GM23338 (cell line): Measurements from ENCODE around the gene GLOD4. TPM values are rescaled to one million over a fixed set of nuclear protein-coding genes. Genes with fewer than 3 reads are reported as not detected.

Source experiments
- ATAC-seq: fragments of 200-7000 bp; cut with Tn5 transposase; 3 replicates; pipeline ENCODE4 v1.9.1; 2020
- DNase-seq: peaks from one replicate; pipeline ENCODE4 v3.0.0-alpha.2; 2015; ENCODE audit warnings: low spot score
- H2AFZ ChIP-seq: fragments of 200-600 bp; sonication (generic); 2 replicates; pipeline ENCODE4 v1.8.0; 2016; ENCODE audit warnings: antibody characterized with exemption, mild to moderate bottlenecking, moderate library complexity
- H3F3A ChIP-seq: fragments of 200-600 bp; sonication (generic); replicated peaks from 2 replicates; pipeline ENCODE4 v1.8.0; 2017; ENCODE audit warnings: antibody characterized with exemption, mixed run types, low read depth
- H3K27ac ChIP-seq: fragments of 200-600 bp; sonication (generic); 2 replicates; pipeline ENCODE4 v1.6.1; 2016; ENCODE audit warnings: low read depth
- H3K27me3 ChIP-seq: fragments of 200-600 bp; sonication (generic); 2 replicates; pipeline ENCODE4 v1.8.0; 2016; ENCODE audit warnings: mild to moderate bottlenecking, mixed run types, moderate library complexity; ENCODE audit not compliant: insufficient read depth
- H3K36me3 ChIP-seq: fragments of 200-600 bp; sonication (generic); 2 replicates; pipeline ENCODE4 v1.8.0; 2016; ENCODE audit warnings: mild to moderate bottlenecking; ENCODE audit not compliant: insufficient read depth
- H3K4me1 ChIP-seq: fragments of 200-600 bp; sonication (generic); 2 replicates; pipeline ENCODE4 v1.8.0; 2016; ENCODE audit warnings: mild to moderate bottlenecking, moderate library complexity; ENCODE audit not compliant: insufficient read depth
- H3K4me2 ChIP-seq: fragments of 200-600 bp; sonication (generic); 2 replicates; pipeline ENCODE4 v1.7.1; 2017; ENCODE audit warnings: mixed run types
- H3K4me3 ChIP-seq: fragments of 200-600 bp; sonication (generic); 2 replicates; pipeline ENCODE4 v1.6.1; 2016; ENCODE audit warnings: mixed run types
- H3K79me2 ChIP-seq: fragments of 200-600 bp; sonication (generic); replicated peaks from 2 replicates; pipeline ENCODE4 v1.8.0; 2017; ENCODE audit warnings: mild to moderate bottlenecking; ENCODE audit not compliant: insufficient read depth
- H3K9me2 ChIP-seq: fragments of 200-600 bp; sonication (generic); 2 replicates; pipeline ENCODE4 v1.8.0; 2017; ENCODE audit not compliant: insufficient read depth
- H4K20me1 ChIP-seq: fragments of 200-600 bp; sonication (generic); replicated peaks from 2 replicates; pipeline ENCODE4 v1.8.0; 2017; ENCODE audit warnings: mild to moderate bottlenecking; ENCODE audit not compliant: insufficient read depth
- H3K27ac Mint-ChIP-seq: 2 replicates; pipeline ENCODE4 v1.8.0; 2020; ENCODE audit warnings: inconsistent platforms, mild to moderate bottlenecking, moderate library complexity, mixed read lengths
- H3K27me3 Mint-ChIP-seq: 3 replicates; pipeline ENCODE4 v1.8.0; 2022; ENCODE audit warnings: low read depth, mild to moderate bottlenecking, moderate library complexity, mixed read lengths, inconsistent platforms; ENCODE audit not compliant: insufficient read depth, poor library complexity
- H3K36me3 Mint-ChIP-seq: 3 replicates; pipeline ENCODE4 v1.8.0; 2021; ENCODE audit warnings: low read depth, mild to moderate bottlenecking, inconsistent platforms, moderate library complexity, mixed read lengths
- H3K4me1 Mint-ChIP-seq: 3 replicates; pipeline ENCODE4 v1.8.0; 2020; ENCODE audit warnings: mild to moderate bottlenecking, inconsistent platforms, mixed read lengths
- H3K4me3 Mint-ChIP-seq: 3 replicates; pipeline ENCODE4 v1.8.0; 2021; ENCODE audit warnings: moderate library complexity, mild to moderate bottlenecking, inconsistent platforms, mixed read lengths
- H3K9me3 Mint-ChIP-seq: 3 replicates; pipeline ENCODE4 v1.8.0; 2020; ENCODE audit warnings: moderate library complexity, mild to moderate bottlenecking, inconsistent platforms, mixed read lengths
- CTCF ChIP-seq, 2 experiments: fragments of 200-600 bp in 1 of 2; sonication (generic) in 1 of 2; conservative IDR thresholded peaks; 2 replicates each; pipeline versions ENCODE4 v1.5.1 to v1.6.1; 2016 to 2017; ENCODE audit warnings: antibody characterized with exemption in 2 of 2, low read depth in 2 of 2, mild to moderate bottlenecking in 2 of 2, moderate library complexity in 1 of 2
- ETS1 ChIP-seq: IDR thresholded peaks from 2 replicates; pipeline ENCODE4 v1.6.1; 2016; ENCODE audit warnings: antibody characterized with exemption
- EZH2 ChIP-seq: fragments of 200-600 bp; sonication (generic); IDR thresholded peaks from one replicate; pipeline ENCODE4 v1.8.0; 2017; ENCODE audit warnings: antibody characterized with exemption, mild to moderate bottlenecking, low read depth; ENCODE audit not compliant: unreplicated experiment
- JUNB ChIP-seq: IDR thresholded peaks from one replicate; pipeline ENCODE4 v1.6.1; 2016; ENCODE audit warnings: antibody characterized with exemption; ENCODE audit not compliant: unreplicated experiment
- NANOG ChIP-seq: IDR thresholded peaks from 2 replicates; pipeline ENCODE4 v1.6.1; 2016; ENCODE audit warnings: antibody characterized with exemption, borderline replicate concordance
- POLR2AphosphoS5 ChIP-seq: IDR thresholded peaks from 2 replicates; pipeline ENCODE4 v1.6.1; 2016; ENCODE audit warnings: antibody characterized with exemption, low read depth
- STAT1 ChIP-seq: IDR thresholded peaks from one replicate; pipeline ENCODE4 v1.6.1; 2016; ENCODE audit warnings: antibody characterized with exemption; ENCODE audit not compliant: unreplicated experiment
- ZNF114 ChIP-seq: fragments of 250-450 bp; sonication (Bioruptor Pico); IDR thresholded peaks from 2 replicates; pipeline ENCODE4 v1.5.0; 2020; ENCODE audit warnings: mild to moderate bottlenecking, moderate library complexity
- ZNF331 ChIP-seq: fragments of 250-450 bp; sonication (Bioruptor Pico); IDR thresholded peaks from 2 replicates; pipeline ENCODE4 v1.5.0; 2020; ENCODE audit warnings: low read depth, mild to moderate bottlenecking, moderate library complexity
- ZNF462 ChIP-seq: fragments of 250-450 bp; sonication (Bioruptor Pico); IDR thresholded peaks from 2 replicates; pipeline ENCODE4 v1.5.0; 2020; ENCODE audit warnings: mild to moderate bottlenecking, moderate library complexity
- polyA plus RNA-seq: library from polyadenylated mRNA; unstranded; fragments of >200 nt; fragmentation: Nextera tagmentation; extraction: Ambion mirVana; gene quantifications from 2 replicates; pipeline ENCODE4 v1.2.1, GENCODE V29; 2016
- total RNA-seq: library from RNA; depleted of rRNA; stranded (reverse); fragments of >200 nt; shearing (Covaris generic); gene quantifications from 2 replicates; pipeline ENCODE4 v1.2.3, GENCODE V29; 2014

GLOD4 gene
- total and polyA plus RNA-seq, 2 experiments from 2014 or later: 120 to 122 TPM

GRCh38 chr17:798246-798645 lies 16.2 kb upstream of the GLOD4 start:
- H3K4me3 ChIP-seq: no peak overlapping the region
- no peak overlapping the region for H3K4me2 ChIP-seq
- no peaks in the 10 kb centered on the region; the same call in 1 of the 2 replicates for H3K36me3 ChIP-seq
- H3K36me3 Mint-ChIP-seq: peaks cover 17% of the 10 kb centered on the region
- no peak overlapping the region for H3K27ac Mint-ChIP-seq
- H3K4me1 ChIP-seq: no peaks in the 10 kb centered on the region
- H3K4me3 Mint-ChIP-seq: no peak overlapping the region
- ATAC-seq: no peak
- peaks cover 12% of the 10 kb centered on the region for H3K4me1 Mint-ChIP-seq
- H4K20me1 ChIP-seq: no peaks in the 10 kb centered on the region; the same call in 1 of the 2 replicates
- no peak for DNase-seq
- H2AFZ ChIP-seq: no peak overlapping the region
- H3F3A ChIP-seq: 0 out of 2 replicates have a peak, but pooled peaks cover 4% of the 10 kb centered on the region
- H3K79me2 ChIP-seq: no peaks in the 10 kb centered on the region
- H3K9me2 ChIP-seq: no peaks in the 10 kb centered on the region
- TF ChIP-seq JUNB: no peak
- no peak for TF ChIP-seq NANOG
- no peak for TF ChIP-seq POLR2AphosphoS5
- no peak for TF ChIP-seq ZNF331 (CRISPR knock-in tag)
- peaks cover 23% of the 10 kb centered on the region for H3K27me3 Mint-ChIP-seq
- no peaks in the 10 kb centered on the region; the same call in 2 of the 3 replicates for H3K9me3 Mint-ChIP-seq
- no peak overlapping the region for H3K27ac ChIP-seq
- no peaks in the 10 kb centered on the region for H3K27me3 ChIP-seq

- no peak overlapping the region for H3K27ac ChIP-seq
- H3K36me3 ChIP-seq: no peaks in the 10 kb centered on the region; the same call in 1 of the 2 replicates
- Mint-ChIP-seq H3K4me1 (peaks cover 12% of the 10 kb centered on the region), H3K27me3 (peaks cover 26% of the 10 kb centered on the region), H3K27ac (no peak overlapping the region), H3K4me3 (no peak overlapping the region), H3K9me3 (no peaks in the 10 kb centered on the region; the same call in 2 of the 3 replicates), H3K36me3 (peaks cover 18% of the 10 kb centered on the region)
- H3F3A ChIP-seq: 0 out of 2 replicates have a peak, but pooled peaks cover 4% of the 10 kb centered on the region
- no peaks in the 10 kb centered on the region for H3K4me1 ChIP-seq
- DNase-seq (no peak), ATAC-seq (no peak)
- no peak overlapping the region for H3K4me3 ChIP-seq
- no peak overlapping the region for H2AFZ ChIP-seq
- H3K9me2 ChIP-seq: no peaks in the 10 kb centered on the region
- H3K27me3 ChIP-seq: no peaks in the 10 kb centered on the region
- H3K79me2 ChIP-seq: no peaks in the 10 kb centered on the region
- H3K4me2 ChIP-seq: no peak overlapping the region
- H4K20me1 ChIP-seq: peaks cover 4% of the 10 kb centered on the region
- TF ChIP-seq JUNB: no peak
- TF ChIP-seq NANOG: no peak
- TF ChIP-seq ETS1: no peak
- TF ChIP-seq STAT1: no peak
- no peak for TF ChIP-seq POLR2AphosphoS5
- no peak for TF ChIP-seq ZNF462 (CRISPR knock-in tag)
- TF ChIP-seq CTCF (conservative IDR thresholded peaks at IDR 0.05; ENCODE audit: low read depth in 2 of 2): no peak
- no peak for TF ChIP-seq EZH2
- no peak for TF ChIP-seq ZNF114 (CRISPR knock-in tag)
These were observed 15.3 kb upstream of the GLOD4 start for GRCh38 chr17:797236-797840.
